ENCODE data around the gene CRABP2. TPM values are rescaled to one million over a fixed set of nuclear protein-coding genes. Genes with fewer than 3 reads are reported as not detected.

Gene CRABP2
- total RNA-seq, 2 experiments from 2014 or later, result 3.2 to 4.2 TPM

- ATAC-seq (ENCODE audit: poor library complexity) (no peak), DNase-seq (no peak)
- peaks cover 32% of the 10 kb centered on the region for H3K36me3 ChIP-seq (ENCODE audit: insufficient read depth, low read length)
- Mint-ChIP-seq H3K9me3 (peaks cover 2% of the 10 kb centered on the region), H3K27me3 (no peaks in the 10 kb centered on the region), H3K4me3 (no peak overlapping the region), H3K27ac (no peak overlapping the region), H3K36me3 (ENCODE audit: low read depth) (peaks cover 52% of the 10 kb centered on the region), H3K4me1 (ENCODE audit: low read depth) (peaks cover 65% of the 10 kb centered on the region)
- peaks cover 62% of the 10 kb centered on the region for H3K4me1 ChIP-seq (ENCODE audit: insufficient read depth, low read length)
- ChIA-PET CTCF (interaction anchor here (6.3 kb wide), 1 partner anchor 17 kb away, joined by 62 read pairs; the partner anchor contains the start of genes ISG20L2 and METTL25B), POLR2A (interaction anchor here (1.9 kb wide), 1 partner anchor 23 kb away, joined by 5 read pairs; the partner anchor contains the start of gene PRCC)
- intact Hi-C loops (cut with DNase I, micrococcal nuclease), result loop anchor here in 1 of 2 experiments (5.0 to 10.0 kb wide), 3 partner anchors 462 to 692 kb away; partner anchors contain the start of genes LAMTOR2, PMF1, SMG5 and TMEM79
- H3K27ac ChIP-seq (ENCODE audit: low read depth in 1 of 2, low read length in 2 of 2), result no peak overlapping the region
- no peak overlapping the region for H3K4me3 ChIP-seq (ENCODE audit: low read length)
- H3K9me3 ChIP-seq (ENCODE audit: control insufficient read depth in 1 of 2, insufficient read depth in 1 of 2, low read length in 2 of 2), result peaks cover 0 to 3% of the 10 kb centered on the region in 2 experiments
- no peaks in the 10 kb centered on the region for H3K27me3 ChIP-seq (ENCODE audit: control insufficient read depth in 1 of 2, insufficient read depth in 2 of 2, low read length in 2 of 2)
- no peak for TF ChIP-seq CTCF (IDR thresholded peaks at IDR 0.05)
These were observed 39.0 kb upstream of the CRABP2 start for GRCh38 chr1:156744344-156744743.

GRCh38 chr1:156743367-156744302 lies 38.3 kb upstream of the CRABP2 start:
- H3K4me3 Mint-ChIP-seq, result no peak overlapping the region
- H3K9me3 Mint-ChIP-seq, result peaks cover 2% of the 10 kb centered on the region
- peaks cover 55% of the 10 kb centered on the region for H3K4me1 ChIP-seq (ENCODE audit: insufficient read depth, low read length)
- intact Hi-C loops (cut with DNase I, micrococcal nuclease), result loop anchor here in 1 of 2 experiments (5.0 to 10.0 kb wide), 3 partner anchors 461 to 691 kb away; partner anchors contain the start of genes LAMTOR2, PMF1, SMG5 and TMEM79
- ChIA-PET CTCF (interaction anchor here (6.3 kb wide), 1 partner anchor 16 kb away, joined by 62 read pairs; the partner anchor contains the start of genes ISG20L2 and METTL25B), POLR2A (interaction anchor here (3.6 kb wide), 1 partner anchor 16 kb away, joined by 107 read pairs; the partner anchor contains the start of genes ISG20L2 and METTL25B)
- DNase-seq, result peak in 1 of 14 experiments; percentile 23
- peaks cover 64% of the 10 kb centered on the region for H3K4me1 Mint-ChIP-seq (ENCODE audit: low read depth)
- no peaks in the 10 kb centered on the region for H3K27me3 Mint-ChIP-seq
- peak overlapping the region; percentile 89 for H3K27ac Mint-ChIP-seq
- TF ChIP-seq CTCF (IDR thresholded peaks at IDR 0.05), result no peak
- ATAC-seq (ENCODE audit: poor library complexity), result no peak
- no peaks in the 10 kb centered on the region for H3K27me3 ChIP-seq (ENCODE audit: control insufficient read depth in 1 of 2, insufficient read depth in 2 of 2, low read length in 2 of 2)
- H3K36me3 Mint-ChIP-seq (ENCODE audit: low read depth), result peaks cover 53% of the 10 kb centered on the region
- peaks cover 0 to 3% of the 10 kb centered on the region in 2 experiments for H3K9me3 ChIP-seq (ENCODE audit: control insufficient read depth in 1 of 2, insufficient read depth in 1 of 2, low read length in 2 of 2)
- H3K27ac ChIP-seq (ENCODE audit: low read depth in 1 of 2, low read length in 2 of 2), result no peak overlapping the region
- H3K4me3 ChIP-seq (ENCODE audit: low read length), result no peak overlapping the region
- H3K36me3 ChIP-seq (ENCODE audit: insufficient read depth, low read length), result peaks cover 32% of the 10 kb centered on the region

GRCh38 chr1:156742801-156743200 lies 37.4 kb upstream of the CRABP2 start:
- intact Hi-C loops (cut with DNase I, micrococcal nuclease), result loop anchor here in 1 of 2 experiments (5.0 to 10.0 kb wide), 3 partner anchors 460 to 690 kb away; partner anchors contain the start of genes LAMTOR2, PMF1, SMG5 and TMEM79
- POLR2A ChIA-PET, result interaction anchor here (3.0 to 3.6 kb wide), 2 partner anchors 15 to 25 kb away, joined by 107 to 169 read pairs; partner anchors contain the start of genes ISG20L2, METTL25B and PRCC
- H3K4me3 Mint-ChIP-seq, result peak overlapping the region; percentile 30

More at GRCh38 chr1:156742801-156743200, 37.4 kb upstream of the CRABP2 start:
- Mint-ChIP-seq H3K27ac (peak overlapping the region; percentile 89), H3K27me3 (no peaks in the 10 kb centered on the region), H3K4me1 (ENCODE audit: low read depth) (peaks cover 56% of the 10 kb centered on the region), H3K9me3 (peaks cover 2% of the 10 kb centered on the region), H3K36me3 (ENCODE audit: low read depth) (peaks cover 62% of the 10 kb centered on the region)
- no peaks in the 10 kb centered on the region for H3K27me3 ChIP-seq (ENCODE audit: control insufficient read depth in 1 of 2, insufficient read depth in 2 of 2, low read length in 2 of 2)
- CTCF ChIA-PET, result interaction anchor here (0.8 to 6.3 kb wide), 2 partner anchors 15 to 24 kb away, joined by 4 to 62 read pairs; partner anchors contain the start of genes ISG20L2, METTL25B and PRCC
- peaks cover 46% of the 10 kb centered on the region for H3K4me1 ChIP-seq (ENCODE audit: insufficient read depth, low read length)
- no peak for TF ChIP-seq CTCF (IDR thresholded peaks at IDR 0.05)
- H3K36me3 ChIP-seq (ENCODE audit: insufficient read depth, low read length), result peaks cover 41% of the 10 kb centered on the region
- no peak for ATAC-seq (ENCODE audit: poor library complexity)
- H3K9me3 ChIP-seq (ENCODE audit: control insufficient read depth in 1 of 2, insufficient read depth in 1 of 2, low read length in 2 of 2), result peaks cover 0 to 3% of the 10 kb centered on the region in 2 experiments
- no peak overlapping the region for H3K27ac ChIP-seq (ENCODE audit: low read depth in 1 of 2, low read length in 2 of 2)
- H3K4me3 ChIP-seq (ENCODE audit: low read length), result no peak overlapping the region
- no peak for DNase-seq
